ENCODE data around the gene GH1. TPM values are rescaled to one million over a fixed set of nuclear protein-coding genes. Genes with fewer than 3 reads are reported as not detected.
"Not testable (repeated sequence)": the region's sequence is repeated elsewhere in the genome, so short reads cannot be mapped to it uniquely, and the experiment has no call there.

The GH1 gene
- total RNA-seq, 1 donor from 2014 or later = not detected

- H3K36me3 ChIP-seq; H3K27ac ChIP-seq; H3K27me3 ChIP-seq; H3K4me3 ChIP-seq; H3K9me3 ChIP-seq; ATAC-seq; intact Hi-C loops (cut with DNase I); H3K4me1 ChIP-seq: not testable (repeated sequence)
- peak; percentile 25 for DNase-seq
Observed at GRCh38 chr17:63894821-63895220, 23.8 kb downstream of the GH1 start.

GRCh38 chr17:63894021-63894420, 24.6 kb downstream of the GH1 start:
- H3K9me3 ChIP-seq; H3K27me3 ChIP-seq; intact Hi-C loops (cut with DNase I); H3K36me3 ChIP-seq; H3K4me3 ChIP-seq; H3K4me1 ChIP-seq; H3K27ac ChIP-seq; ATAC-seq: not testable (repeated sequence)
- DNase-seq = peak; percentile 11

GRCh38 chr17:63892316-63893037, 26.2 kb downstream of the GH1 start:
- DNase-seq; H3K36me3 ChIP-seq; H3K9me3 ChIP-seq; ATAC-seq; H3K4me1 ChIP-seq; H3K4me3 ChIP-seq; H3K27me3 ChIP-seq; H3K27ac ChIP-seq; intact Hi-C loops (cut with DNase I): not testable (repeated sequence)

GRCh38 chr17:63889026-63889848, 29.4 kb downstream of the GH1 start:
- TF ChIP-seq CTCF (IDR thresholded peaks at IDR 0.05) = peak; percentile 42
- H3K4me1 ChIP-seq; H3K9me3 ChIP-seq; H3K27me3 ChIP-seq; H3K4me3 ChIP-seq; intact Hi-C loops (cut with DNase I); H3K27ac ChIP-seq; DNase-seq; H3K36me3 ChIP-seq: not testable (repeated sequence)
- ATAC-seq = peak; percentile 78

- H3K27ac ChIP-seq; H3K36me3 ChIP-seq; intact Hi-C loops (cut with DNase I): not testable (repeated sequence)
Observed at GRCh38 chr17:63885119-63885518, 33.5 kb downstream of the GH1 start.

GRCh38 chr17:63882626-63883126, 36.0 kb downstream of the GH1 start:
- DNase-seq; H3K9me3 ChIP-seq; ATAC-seq; intact Hi-C loops (cut with DNase I); H3K27me3 ChIP-seq; H3K27ac ChIP-seq; H3K4me1 ChIP-seq; H3K36me3 ChIP-seq; H3K4me3 ChIP-seq: not testable (repeated sequence)

More at GRCh38 chr17:63885119-63885518, 33.5 kb downstream of the GH1 start:
- H3K9me3 ChIP-seq, H3K4me1 ChIP-seq, DNase-seq, H3K4me3 ChIP-seq, H3K27me3 ChIP-seq, ATAC-seq: not testable (repeated sequence)

- DNase-seq = no peak
- Histone ChIP-seq H3K36me3 (no peaks in the 10 kb centered on the region), H3K4me3 (no peak within 1 kb of the TSS), H3K27me3 (no peaks in the 10 kb centered on the region), H3K4me1 (no peaks in the 10 kb centered on the region), H3K27ac (no peak within 1 kb of the TSS), H3K9me3 (no peaks in the 10 kb centered on the region)
- TF ChIP-seq CTCF (IDR thresholded peaks at IDR 0.05) = peak; percentile 52
- peak; percentile 85 for ATAC-seq
- intact Hi-C loops (cut with DNase I) = no loop called here
Observed at GRCh38 chr17:63881935-63882601, 36.6 kb downstream of the GH1 start, which contains the start of gene GH2. TSS of gene GH2 (minus strand) at chr17:63881944. CDS start at chr17:63881801, 143 bp downstream.

GRCh38 chr17:63881337-63881736, 37.3 kb downstream of the GH1 start:
- H3K9me3 ChIP-seq; intact Hi-C loops (cut with DNase I); H3K27me3 ChIP-seq; H3K4me1 ChIP-seq; ATAC-seq; H3K4me3 ChIP-seq; H3K36me3 ChIP-seq; H3K27ac ChIP-seq; DNase-seq: not testable (repeated sequence)

Data from upper lobe of right lung (tissue), 1 donor.